ENCODE data around the gene MIS18A.

Gene MIS18A

DNA sequence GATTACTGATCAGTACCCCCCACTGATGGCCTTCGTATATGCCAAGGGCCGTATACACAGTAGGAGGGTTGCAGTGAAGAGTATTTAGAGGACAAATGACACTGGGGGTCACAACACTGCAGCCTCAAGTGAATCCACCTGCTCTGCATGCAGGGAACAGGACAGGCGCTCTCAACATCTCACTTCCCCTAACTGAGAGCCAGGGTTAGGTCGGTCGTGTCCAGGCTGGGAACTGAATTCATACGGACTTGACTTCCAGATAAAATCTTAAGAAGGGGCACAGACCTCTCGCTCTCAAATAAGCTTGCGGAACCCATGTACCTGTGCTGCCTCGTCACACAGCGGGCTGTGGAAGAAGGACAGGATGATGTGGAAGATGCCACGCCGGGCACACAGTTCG is 42.6 kb upstream of the MIS18A start:
- Histone ChIP-seq H3K27ac (no peak overlapping the region), H3K4me1 (ENCODE audit: control insufficient read depth in 1 of 2, insufficient read depth in 1 of 2, low read depth in 1 of 2, low read length in 1 of 2) (no peaks in the 10 kb centered on the region), H3K4me3 (ENCODE audit: low read depth in 1 of 2, low read length in 1 of 2) (no peak overlapping the region), H3K36me3 (peaks cover 64% of the 10 kb centered on the region), H3K9me3 (no peaks in the 10 kb centered on the region), H3K27me3 (no peaks in the 10 kb centered on the region)
- TF ChIP-seq, protein P1, sequence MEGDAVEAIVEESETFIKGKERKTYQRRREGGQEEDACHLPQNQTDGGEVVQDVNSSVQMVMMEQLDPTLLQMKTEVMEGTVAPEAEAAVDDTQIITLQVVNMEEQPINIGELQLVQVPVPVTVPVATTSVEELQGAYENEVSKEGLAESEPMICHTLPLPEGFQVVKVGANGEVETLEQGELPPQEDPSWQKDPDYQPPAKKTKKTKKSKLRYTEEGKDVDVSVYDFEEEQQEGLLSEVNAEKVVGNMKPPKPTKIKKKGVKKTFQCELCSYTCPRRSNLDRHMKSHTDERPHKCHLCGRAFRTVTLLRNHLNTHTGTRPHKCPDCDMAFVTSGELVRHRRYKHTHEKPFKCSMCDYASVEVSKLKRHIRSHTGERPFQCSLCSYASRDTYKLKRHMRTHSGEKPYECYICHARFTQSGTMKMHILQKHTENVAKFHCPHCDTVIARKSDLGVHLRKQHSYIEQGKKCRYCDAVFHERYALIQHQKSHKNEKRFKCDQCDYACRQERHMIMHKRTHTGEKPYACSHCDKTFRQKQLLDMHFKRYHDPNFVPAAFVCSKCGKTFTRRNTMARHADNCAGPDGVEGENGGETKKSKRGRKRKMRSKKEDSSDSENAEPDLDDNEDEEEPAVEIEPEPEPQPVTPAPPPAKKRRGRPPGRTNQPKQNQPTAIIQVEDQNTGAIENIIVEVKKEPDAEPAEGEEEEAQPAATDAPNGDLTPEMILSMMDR (IDR thresholded peaks at IDR 0.05): no peak

DNA sequence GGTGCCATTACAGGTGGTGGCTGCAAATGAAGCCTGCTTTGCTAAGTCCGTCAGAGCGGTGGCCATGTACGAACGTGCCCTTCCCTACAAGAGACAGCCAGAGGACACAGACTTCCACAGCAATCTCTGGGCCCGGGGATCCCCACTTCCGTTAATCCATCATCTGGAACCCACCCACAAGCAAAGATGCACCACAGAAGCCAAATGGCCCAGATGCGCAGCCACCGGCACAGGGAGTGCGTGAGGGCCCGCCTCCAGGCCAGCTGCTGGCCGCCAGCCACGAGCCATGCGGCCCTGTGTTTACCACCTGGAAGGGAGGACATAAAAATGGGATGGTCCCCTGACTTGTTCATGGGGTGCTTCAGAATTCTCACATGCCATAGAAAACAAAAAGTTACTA is 41.9 kb upstream of the MIS18A start:
- Histone ChIP-seq H3K9me3 (no peaks in the 10 kb centered on the region), H3K4me3 (ENCODE audit: low read depth in 1 of 2, low read length in 1 of 2) (no peak overlapping the region), H3K4me1 (ENCODE audit: control insufficient read depth in 1 of 2, insufficient read depth in 1 of 2, low read depth in 1 of 2, low read length in 1 of 2) (no peaks in the 10 kb centered on the region), H3K27ac (no peak overlapping the region), H3K27me3 (no peaks in the 10 kb centered on the region), H3K36me3 (peaks cover 67% of the 10 kb centered on the region)
- TF ChIP-seq, protein P1 (IDR thresholded peaks at IDR 0.05): no peak

DNA sequence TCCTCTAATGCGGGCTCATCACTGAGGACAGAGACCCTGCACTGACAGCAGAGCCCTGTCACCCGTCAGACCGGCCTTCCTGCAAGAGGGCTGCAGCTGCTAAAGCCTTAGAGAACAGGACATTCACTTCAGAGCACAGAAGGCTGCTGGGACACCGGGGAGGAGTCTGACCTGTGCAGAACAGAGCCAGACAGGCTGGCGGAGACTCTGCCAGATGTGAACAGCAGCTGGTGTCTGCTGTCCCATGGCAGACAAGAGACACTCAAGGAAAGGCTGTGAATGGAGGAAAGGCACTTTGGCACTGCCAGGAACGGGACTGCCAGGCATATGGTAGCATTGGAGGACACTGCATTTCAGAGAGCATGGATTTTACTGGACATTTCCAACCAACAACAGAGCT is 41.2 kb upstream of the MIS18A start:
- H3K36me3 ChIP-seq: peaks cover 70% of the 10 kb centered on the region
- H3K4me1 ChIP-seq (ENCODE audit: control insufficient read depth in 1 of 2, insufficient read depth in 1 of 2, low read depth in 1 of 2, low read length in 1 of 2): no peaks in the 10 kb centered on the region
- H3K27ac ChIP-seq: no peak overlapping the region
- TF ChIP-seq, protein P1 (IDR thresholded peaks at IDR 0.05): no peak
- no peaks in the 10 kb centered on the region for H3K27me3 ChIP-seq
- H3K4me3 ChIP-seq (ENCODE audit: low read depth in 1 of 2, low read length in 1 of 2): no peak overlapping the region
- H3K9me3 ChIP-seq: no peaks in the 10 kb centered on the region

DNA sequence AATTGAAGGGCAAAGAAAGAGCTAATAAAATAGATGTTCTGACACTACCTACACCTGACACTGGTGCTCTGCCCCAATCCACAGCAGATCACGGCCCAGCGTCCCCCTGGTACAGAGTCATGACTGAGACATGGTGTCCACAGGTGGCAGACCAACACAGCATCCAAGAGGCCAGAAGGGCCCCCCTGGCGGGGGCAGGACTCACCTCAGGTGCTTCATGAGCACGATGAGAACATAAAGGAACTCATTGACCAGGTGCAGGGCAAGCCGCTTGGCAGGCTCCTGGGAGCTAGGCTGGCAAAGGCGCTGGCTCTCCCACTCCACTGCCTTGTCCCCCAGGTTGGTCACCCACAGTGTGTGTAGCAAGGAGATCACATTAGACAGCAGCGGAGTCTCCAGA is 40.2 kb upstream of the MIS18A start:
- Histone ChIP-seq H3K4me3 (ENCODE audit: low read depth in 1 of 2, low read length in 1 of 2) (no peak overlapping the region), H3K27me3 (no peaks in the 10 kb centered on the region), H3K27ac (no peak overlapping the region), H3K4me1 (ENCODE audit: control insufficient read depth in 1 of 2, insufficient read depth in 1 of 2, low read depth in 1 of 2, low read length in 1 of 2) (no peaks in the 10 kb centered on the region), H3K36me3 (peaks cover 62% of the 10 kb centered on the region), H3K9me3 (no peaks in the 10 kb centered on the region)
- TF ChIP-seq, protein P1 (IDR thresholded peaks at IDR 0.05): no peak

DNA sequence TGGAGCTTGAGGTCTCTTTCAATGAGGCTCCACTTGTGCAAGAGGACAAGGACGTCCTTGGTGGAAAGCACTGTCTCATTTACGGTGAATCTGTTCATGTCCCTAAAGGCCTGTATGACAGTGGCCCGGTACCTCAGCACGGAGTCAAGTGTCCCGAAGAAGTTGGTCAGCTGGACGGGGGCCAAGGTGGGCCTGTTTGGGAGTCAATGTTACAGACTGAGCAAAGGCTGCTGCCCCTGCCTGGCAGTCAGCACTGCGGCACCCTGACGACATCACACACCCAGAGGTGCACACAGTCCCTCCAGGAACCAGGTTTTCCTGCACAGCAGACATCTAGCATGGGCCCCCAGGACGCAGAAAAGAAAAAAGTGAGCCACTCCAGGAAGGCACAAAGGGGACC is 38.9 kb upstream of the MIS18A start:
- H3K9me3 ChIP-seq: no peaks in the 10 kb centered on the region
- no peak overlapping the region for H3K27ac ChIP-seq
- no peak overlapping the region for H3K4me3 ChIP-seq (ENCODE audit: low read depth in 1 of 2, low read length in 1 of 2)
- H3K4me1 ChIP-seq (ENCODE audit: control insufficient read depth in 1 of 2, insufficient read depth in 1 of 2, low read depth in 1 of 2, low read length in 1 of 2): no peaks in the 10 kb centered on the region
- H3K27me3 ChIP-seq: no peaks in the 10 kb centered on the region
- TF ChIP-seq, protein P1 (IDR thresholded peaks at IDR 0.05): no peak
- peaks cover 53% of the 10 kb centered on the region for H3K36me3 ChIP-seq

Data from neutrophil (primary cell).